Activated T-cell treated with anti-CD3 and anti-CD28 coated beads, Interleukin-2, amount 50 U/mL, for 24 hours (primary cell): ENCODE measurements around the gene IRS2.

Source experiments
- DNase-seq: peaks from one replicate; pipeline ENCODE4 v3.0.0-alpha.2; 2020
- H3K27ac Mint-ChIP-seq: 2 replicates; pipeline ENCODE4 v1.8.0; 2020; ENCODE audit warnings: mild to moderate bottlenecking, mixed read lengths
- H3K27me3 Mint-ChIP-seq: 2 replicates; pipeline ENCODE4 v1.8.0; 2020; ENCODE audit warnings: mixed read lengths
- H3K36me3 Mint-ChIP-seq: 2 replicates; pipeline ENCODE4 v1.8.0; 2020; ENCODE audit warnings: low read depth, mixed read lengths
- H3K4me1 Mint-ChIP-seq: 2 replicates; pipeline ENCODE4 v1.8.0; 2020; ENCODE audit warnings: low read depth, mixed read lengths
- H3K4me3 Mint-ChIP-seq: 2 replicates; pipeline ENCODE4 v1.8.0; 2020; ENCODE audit warnings: mild to moderate bottlenecking, moderate library complexity, mixed read lengths
- H3K9me3 Mint-ChIP-seq: 2 replicates; pipeline ENCODE4 v1.8.0; 2020; ENCODE audit warnings: mixed read lengths

The IRS2 gene

DNA sequence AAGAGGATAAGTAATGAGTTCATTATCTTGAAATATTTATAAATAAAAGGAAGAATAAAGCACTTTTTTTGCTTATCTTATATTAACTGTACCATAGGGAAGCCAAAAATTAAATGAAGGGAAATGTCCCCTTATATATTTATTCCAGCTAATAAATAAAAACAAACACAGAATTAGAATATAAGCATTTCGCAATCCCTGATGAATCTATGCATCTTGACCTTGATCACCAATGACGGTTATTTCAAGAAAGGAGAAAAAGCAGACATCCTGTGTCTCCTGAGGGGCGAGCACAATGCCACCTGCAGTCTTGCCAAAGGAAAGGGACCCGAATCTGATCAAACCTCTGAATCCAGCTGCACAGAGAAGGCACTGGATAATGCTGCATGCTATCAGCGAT lies 29.3 kb upstream of the IRS2 start:
- H3K27me3 Mint-ChIP-seq, result peaks cover 52% of the 10 kb centered on the region
- DNase-seq, result no peak
- H3K4me1 Mint-ChIP-seq, result no peaks in the 10 kb centered on the region
- no peaks in the 10 kb centered on the region for H3K36me3 Mint-ChIP-seq
- H3K4me3 Mint-ChIP-seq, result no peak overlapping the region
- no peaks in the 10 kb centered on the region for H3K9me3 Mint-ChIP-seq
- no peak overlapping the region for H3K27ac Mint-ChIP-seq

- Mint-ChIP-seq H3K27me3 (peaks cover 50% of the 10 kb centered on the region), H3K9me3 (no peaks in the 10 kb centered on the region), H3K36me3 (no peaks in the 10 kb centered on the region), H3K4me1 (no peaks in the 10 kb centered on the region), H3K27ac (no peak overlapping the region), H3K4me3 (no peak overlapping the region)
- DNase-seq, result no peak
Measured at GRCh38 chr13:109813663-109814062, 27.3 kb upstream of the IRS2 start.

- Mint-ChIP-seq H3K36me3 (no peaks in the 10 kb centered on the region), H3K27me3 (peaks cover 53% of the 10 kb centered on the region), H3K4me1 (no peaks in the 10 kb centered on the region), H3K27ac (no peak overlapping the region), H3K4me3 (no peak overlapping the region), H3K9me3 (no peaks in the 10 kb centered on the region)
- no peak for DNase-seq
Measured at GRCh38 chr13:109812382-109812781, 26.0 kb upstream of the IRS2 start.

- Mint-ChIP-seq H3K27ac (no peak overlapping the region), H3K4me3 (no peak overlapping the region), H3K36me3 (no peaks in the 10 kb centered on the region), H3K4me1 (no peaks in the 10 kb centered on the region), H3K9me3 (no peaks in the 10 kb centered on the region), H3K27me3 (peaks cover 45% of the 10 kb centered on the region)
- DNase-seq, result no peak
Measured at GRCh38 chr13:109810761-109811510, 24.6 kb upstream of the IRS2 start.

DNA sequence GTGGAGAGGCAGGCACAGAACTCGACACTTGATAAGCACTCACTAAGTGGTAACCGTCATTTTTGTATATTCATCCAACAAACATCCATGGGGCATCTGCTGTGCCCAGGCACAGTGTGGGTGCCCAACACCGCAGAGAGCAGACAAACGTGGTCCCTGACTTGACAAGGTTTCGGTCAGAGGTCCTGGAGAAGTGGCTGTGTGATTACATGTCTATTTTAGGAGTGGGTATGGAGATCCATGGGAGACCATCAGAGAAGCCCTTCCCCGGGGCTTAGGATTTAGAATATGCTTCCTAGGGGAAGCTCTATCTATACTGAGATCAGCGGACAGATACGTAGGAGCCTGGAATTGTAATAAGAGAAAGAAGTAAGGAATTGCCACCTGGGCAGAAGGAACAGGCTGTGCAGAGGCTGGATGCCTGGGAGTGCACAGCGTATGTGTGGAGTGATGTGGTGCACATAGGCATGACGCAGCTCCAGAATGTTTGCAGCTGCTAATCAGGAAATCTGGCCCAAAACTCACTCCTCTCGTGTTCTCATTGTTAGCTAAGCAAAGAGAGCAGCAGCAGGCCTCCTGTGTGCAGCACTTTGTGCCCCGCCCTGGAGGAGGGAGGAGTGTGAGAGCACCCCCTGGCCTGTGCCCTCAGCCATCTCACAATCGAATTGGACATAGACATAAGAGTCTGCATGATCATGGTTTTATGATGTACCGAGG lies 23.0 kb upstream of the IRS2 start:
- H3K4me1 Mint-ChIP-seq, result no peaks in the 10 kb centered on the region
- no peaks in the 10 kb centered on the region for H3K9me3 Mint-ChIP-seq
- no peak overlapping the region for H3K27ac Mint-ChIP-seq
- DNase-seq, result no peak
- H3K27me3 Mint-ChIP-seq, result peaks cover 42% of the 10 kb centered on the region
- no peaks in the 10 kb centered on the region for H3K36me3 Mint-ChIP-seq
- no peak overlapping the region for H3K4me3 Mint-ChIP-seq

GRCh38 chr13:109807345-109807744 lies 21.0 kb upstream of the IRS2 start:
- Mint-ChIP-seq H3K9me3 (no peaks in the 10 kb centered on the region), H3K27me3 (peaks cover 45% of the 10 kb centered on the region), H3K4me1 (no peaks in the 10 kb centered on the region), H3K27ac (no peak overlapping the region), H3K4me3 (no peak overlapping the region), H3K36me3 (no peaks in the 10 kb centered on the region)
- no peak for DNase-seq

GRCh38 chr13:109804654-109805053 lies 18.3 kb upstream of the IRS2 start:
- Mint-ChIP-seq H3K36me3 (no peaks in the 10 kb centered on the region), H3K27me3 (peaks cover 35% of the 10 kb centered on the region), H3K9me3 (no peaks in the 10 kb centered on the region), H3K27ac (no peak overlapping the region), H3K4me1 (no peaks in the 10 kb centered on the region), H3K4me3 (no peak overlapping the region)
- no peak for DNase-seq

DNA sequence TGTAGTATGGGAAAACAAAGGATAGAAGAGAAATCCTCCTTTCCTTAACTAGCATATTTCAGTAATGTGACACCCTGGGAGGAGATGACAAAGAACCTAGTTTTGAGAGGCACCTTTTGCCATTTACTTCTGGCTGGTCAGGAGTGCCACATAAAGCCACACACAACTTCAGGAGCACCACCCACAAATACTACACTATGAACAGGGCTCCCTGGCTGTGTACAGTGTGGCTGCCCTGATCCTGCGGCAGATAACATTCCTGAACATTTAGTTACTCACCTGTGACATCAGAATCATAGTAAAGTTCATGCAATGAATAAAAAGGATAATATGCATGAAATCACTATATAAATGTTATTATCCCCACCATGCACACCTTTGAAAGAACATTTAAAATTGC lies 17.4 kb upstream of the IRS2 start:
- DNase-seq, result no peak
- no peak overlapping the region for H3K27ac Mint-ChIP-seq
- no peaks in the 10 kb centered on the region for H3K4me1 Mint-ChIP-seq
- peaks cover 31% of the 10 kb centered on the region for H3K27me3 Mint-ChIP-seq
- no peaks in the 10 kb centered on the region for H3K9me3 Mint-ChIP-seq
- no peaks in the 10 kb centered on the region for H3K36me3 Mint-ChIP-seq
- no peak overlapping the region for H3K4me3 Mint-ChIP-seq

DNA sequence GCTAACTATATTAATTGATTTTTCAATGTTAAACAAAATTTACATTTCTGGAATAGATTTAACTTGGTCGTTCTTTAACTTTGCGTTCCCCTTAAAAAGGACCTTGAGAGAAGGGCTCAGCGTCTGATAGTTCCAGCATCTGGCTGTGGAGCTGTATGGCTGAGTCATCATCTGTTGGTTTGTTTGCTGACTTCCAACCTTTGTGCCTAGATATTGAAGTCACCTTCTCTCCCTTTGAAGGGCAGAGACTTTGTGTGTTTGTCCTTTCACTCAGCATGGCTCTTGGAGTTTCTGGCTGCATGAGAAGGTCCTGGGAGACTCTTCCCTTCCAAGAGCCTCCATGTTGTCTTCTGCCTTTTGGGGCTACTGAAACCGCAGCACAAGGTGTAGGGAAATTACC lies 16.6 kb upstream of the IRS2 start:
- Mint-ChIP-seq H3K4me3 (no peak overlapping the region), H3K9me3 (no peaks in the 10 kb centered on the region), H3K27ac (no peak overlapping the region), H3K27me3 (peaks cover 27% of the 10 kb centered on the region), H3K36me3 (no peaks in the 10 kb centered on the region), H3K4me1 (no peaks in the 10 kb centered on the region)
- no peak for DNase-seq

DNA sequence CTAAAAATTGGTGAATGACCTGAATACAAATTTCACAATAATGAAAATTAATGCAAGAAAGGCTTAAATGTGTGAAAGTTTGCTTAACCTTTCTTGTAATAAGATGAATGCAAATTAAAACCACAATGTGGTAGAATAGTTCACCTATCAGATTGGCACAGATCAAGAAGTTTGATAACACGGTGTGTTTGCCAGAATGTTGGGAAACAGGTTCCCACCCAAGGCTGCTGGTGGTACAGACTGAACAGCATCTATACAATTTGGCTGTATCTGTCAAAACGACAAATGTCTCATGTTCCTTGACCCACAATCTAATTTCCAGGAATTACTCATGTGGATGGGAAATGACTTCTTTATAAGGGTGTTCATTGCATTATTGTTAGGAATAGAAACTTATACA lies 8.6 kb upstream of the IRS2 start:
- DNase-seq, result no peak
- Mint-ChIP-seq H3K27me3 (peaks cover 37% of the 10 kb centered on the region), H3K36me3 (no peaks in the 10 kb centered on the region), H3K4me3 (no peak overlapping the region), H3K27ac (no peak overlapping the region), H3K4me1 (peaks cover 14% of the 10 kb centered on the region), H3K9me3 (no peaks in the 10 kb centered on the region)

- Mint-ChIP-seq H3K27me3 (peaks cover 40% of the 10 kb centered on the region), H3K36me3 (no peaks in the 10 kb centered on the region), H3K9me3 (no peaks in the 10 kb centered on the region), H3K4me3 (no peak overlapping the region), H3K27ac (no peak overlapping the region), H3K4me1 (peaks cover 14% of the 10 kb centered on the region)
- no peak for DNase-seq
Measured at GRCh38 chr13:109794095-109794494, 7.7 kb upstream of the IRS2 start.

DNA sequence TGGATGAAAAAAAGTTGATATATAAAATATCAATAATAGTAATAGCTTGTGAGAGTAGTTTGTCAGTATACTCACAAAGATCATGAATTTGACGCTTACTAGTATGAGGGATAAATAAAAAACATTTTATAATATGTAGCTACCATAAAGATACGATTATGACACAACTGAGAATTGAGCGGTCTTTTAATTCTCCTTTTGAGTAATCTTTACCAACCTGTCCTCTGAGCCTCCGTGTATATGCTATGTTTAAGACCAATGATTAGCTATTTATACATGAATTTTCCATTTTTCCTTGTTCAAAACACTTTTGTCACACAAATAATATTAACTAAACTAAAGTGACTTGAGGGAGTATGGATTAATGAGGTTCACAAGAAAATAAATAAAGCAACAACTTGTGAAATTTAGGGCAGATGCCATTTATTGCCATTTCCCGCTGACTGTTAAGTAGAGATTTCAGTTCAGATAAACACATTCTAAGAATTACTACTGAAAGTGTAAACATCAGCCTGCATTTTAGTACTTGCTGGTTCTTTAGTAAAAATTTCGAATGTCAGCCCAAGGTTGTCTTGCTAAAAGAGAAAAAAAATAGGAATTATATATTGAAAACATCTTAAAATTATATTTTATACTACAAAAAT lies 6.2 kb upstream of the IRS2 start:
- Mint-ChIP-seq H3K4me1 (peaks cover 23% of the 10 kb centered on the region), H3K4me3 (no peak overlapping the region), H3K27ac (no peak overlapping the region), H3K9me3 (no peaks in the 10 kb centered on the region), H3K36me3 (no peaks in the 10 kb centered on the region), H3K27me3 (peaks cover 46% of the 10 kb centered on the region)
- no peak for DNase-seq

- Mint-ChIP-seq H3K36me3 (no peaks in the 10 kb centered on the region), H3K4me3 (no peak overlapping the region), H3K27ac (no peak overlapping the region), H3K9me3 (no peaks in the 10 kb centered on the region), H3K27me3 (peaks cover 33% of the 10 kb centered on the region), H3K4me1 (peaks cover 23% of the 10 kb centered on the region)
- DNase-seq, result no peak
Measured at GRCh38 chr13:109790942-109791605, 4.7 kb upstream of the IRS2 start.

GRCh38 chr13:109790086-109790485 lies 3.7 kb upstream of the IRS2 start:
- Mint-ChIP-seq H3K36me3 (no peaks in the 10 kb centered on the region), H3K4me3 (no peak overlapping the region), H3K27ac (no peak overlapping the region), H3K4me1 (peaks cover 20% of the 10 kb centered on the region), H3K27me3 (peaks cover 25% of the 10 kb centered on the region), H3K9me3 (no peaks in the 10 kb centered on the region)
- DNase-seq, result no peak

DNA sequence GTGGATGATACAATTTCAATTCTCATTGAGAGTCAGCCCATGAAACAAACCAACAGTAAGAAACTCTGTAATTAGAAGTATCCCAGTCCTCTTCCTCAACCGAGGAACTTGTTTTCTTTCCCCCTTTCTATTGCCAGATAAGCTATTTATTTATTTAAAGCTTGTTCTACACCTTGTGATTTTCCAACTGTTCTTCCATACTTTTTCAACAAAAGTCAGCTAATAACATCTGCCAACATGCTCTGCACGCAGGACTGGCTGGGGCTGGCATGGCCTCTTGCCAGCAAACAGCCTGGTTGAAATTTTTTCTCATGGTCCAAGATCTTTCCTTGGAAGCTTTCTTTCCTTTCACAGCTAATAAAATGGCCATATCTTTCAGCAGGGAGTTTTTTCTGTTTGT lies 2.9 kb upstream of the IRS2 start:
- Mint-ChIP-seq H3K9me3 (no peaks in the 10 kb centered on the region), H3K27ac (no peak overlapping the region), H3K4me1 (peaks cover 14% of the 10 kb centered on the region), H3K27me3 (peaks cover 23% of the 10 kb centered on the region), H3K4me3 (no peak overlapping the region), H3K36me3 (no peaks in the 10 kb centered on the region)
- DNase-seq, result no peak
